Lower lobe of right lung (tissue), 2 donors: ENCODE measurements around the gene TET2. TPM values are rescaled to one million over a fixed set of nuclear protein-coding genes. Genes with fewer than 3 reads are reported as not detected.

Experiments
- ATAC-seq, 2 donors: fragments of 200-7000 bp; cut with Tn5 transposase; one replicate each; pipeline ENCODE4 v1.9.1; 2020 to 2022; ENCODE audit warnings: mild to moderate bottlenecking in 2 of 2, moderate library complexity in 2 of 2
- DNase-seq: peaks from one replicate; pipeline ENCODE4 v3.0.0-alpha.2; 2020
- H3K27ac ChIP-seq: fragments of 200-600 bp; one replicate; pipeline ENCODE4 v1.8.0; 2022
- H3K27me3 ChIP-seq: fragments of 200-600 bp; one replicate; pipeline ENCODE4 v1.8.0; 2022; ENCODE audit warnings: low read depth
- H3K36me3 ChIP-seq: fragments of 200-600 bp; one replicate; pipeline ENCODE4 v1.8.0; 2022; ENCODE audit warnings: mild to moderate bottlenecking
- H3K4me1 ChIP-seq: fragments of 200-600 bp; one replicate; pipeline ENCODE4 v1.8.0; 2022
- H3K4me3 ChIP-seq: fragments of 200-600 bp; one replicate; pipeline ENCODE4 v1.8.0; 2022; ENCODE audit warnings: mild to moderate bottlenecking
- H3K9me3 ChIP-seq: fragments of 200-600 bp; one replicate; pipeline ENCODE4 v1.8.0; 2022
- CTCF ChIP-seq: fragments of 200-600 bp; IDR thresholded peaks from one replicate; pipeline ENCODE4 v1.8.0; 2022; ENCODE audit warnings: antibody characterized with exemption, mild to moderate bottlenecking
- intact Hi-C: fragments of 100-400 bp; cut with DNase I; formaldehyde crosslinking; loops from one replicate; pipeline ENCODE4 v1.11.0; 2022
- total RNA-seq: library from RNA; stranded (reverse); fragmentation: NEBNext Ultra II Directional; extraction: Animal tissue kit (Norgen Biotek cat#: 25700); gene quantifications from one replicate; pipeline ENCODE4 v1.2.1, GENCODE V29; 2021
- donor health status: DM: no; HTN: yes; CAD: no; lungs with severe emphysema.

TET2 gene
- total RNA-seq, 1 donor from 2014 or later = 37.3 TPM

DNA sequence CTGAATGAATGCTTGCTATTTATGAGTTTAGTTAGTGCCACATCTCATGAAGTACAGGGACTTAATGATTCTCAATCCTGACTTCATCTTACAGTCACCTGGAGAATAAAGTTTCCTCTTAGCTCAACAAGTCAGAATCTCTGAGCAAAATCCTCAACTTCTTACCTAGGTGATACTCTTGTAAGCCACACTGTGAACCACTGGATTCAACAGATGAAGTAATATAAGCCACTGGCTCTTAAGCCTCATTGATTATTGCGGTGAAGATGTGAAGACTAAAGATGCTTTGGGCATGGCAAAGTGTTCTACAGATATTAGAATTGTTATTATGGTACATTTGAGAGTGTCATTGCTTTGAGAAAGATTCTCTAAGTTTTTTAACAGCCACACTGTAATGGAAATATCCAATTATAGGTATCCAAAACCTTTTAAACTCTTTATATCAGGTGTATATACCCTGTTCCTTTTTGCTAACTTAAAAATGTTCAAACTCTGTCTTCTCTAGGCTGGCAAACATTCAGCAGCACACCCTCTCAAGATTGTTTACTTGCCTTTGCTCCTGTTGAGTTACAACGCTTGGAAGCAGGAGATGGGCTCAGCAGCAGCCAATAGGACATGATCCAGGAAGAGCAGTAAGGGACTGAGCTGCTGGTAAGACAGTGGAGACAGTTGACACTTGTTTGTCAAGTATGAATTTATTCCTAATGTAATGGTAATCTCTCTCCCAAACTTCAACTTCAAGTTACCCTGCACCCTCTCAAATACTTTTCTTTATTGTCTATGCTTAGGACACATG, 43.4 kb downstream of the TET2 start:
- intact Hi-C loops = no loop called here
- H3K4me3 ChIP-seq = no peak overlapping the region
- no peaks in the 10 kb centered on the region for H3K27me3 ChIP-seq
- no peak overlapping the region for H3K27ac ChIP-seq
- H3K36me3 ChIP-seq = peaks cover 5% of the 10 kb centered on the region
- no peaks in the 10 kb centered on the region for H3K9me3 ChIP-seq
- no peak for DNase-seq
- ATAC-seq = peak in 1 of 2 donors; percentile 25
- no peak for TF ChIP-seq CTCF
- peaks cover 42% of the 10 kb centered on the region for H3K4me1 ChIP-seq

DNA sequence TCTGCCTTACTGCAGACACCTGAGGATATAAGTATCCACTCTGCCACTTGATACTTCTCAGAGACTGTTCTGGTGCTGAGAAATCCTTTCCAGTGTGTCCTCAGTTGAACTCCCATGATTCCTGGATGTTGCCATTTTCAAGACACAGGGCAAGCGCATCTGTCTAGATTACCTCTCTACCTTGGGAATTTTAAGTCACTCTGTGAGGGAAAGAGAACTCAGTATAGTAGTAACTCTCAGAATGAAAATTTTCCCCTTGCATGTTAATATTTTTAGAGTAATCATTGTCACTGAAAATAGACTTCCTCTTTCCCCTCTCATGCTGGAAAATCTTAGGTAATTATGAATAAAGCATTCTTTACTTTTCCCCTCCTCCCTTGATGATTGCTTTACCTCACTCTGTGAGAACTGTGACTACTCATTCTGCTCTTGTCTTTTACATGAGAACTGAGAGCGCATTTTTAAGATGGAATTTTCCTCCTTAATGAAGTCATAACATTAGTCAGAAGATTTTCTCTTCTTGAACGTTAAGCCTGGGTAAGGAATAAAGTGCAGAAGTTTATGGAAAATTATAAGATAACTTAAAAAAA, 45.0 kb downstream of the TET2 start:
- no peak overlapping the region for H3K27ac ChIP-seq
- ATAC-seq = peak; percentile 64 to 83
- peaks cover 42% of the 10 kb centered on the region for H3K4me1 ChIP-seq
- TF ChIP-seq CTCF = no peak
- H3K9me3 ChIP-seq = no peaks in the 10 kb centered on the region
- H3K27me3 ChIP-seq = no peaks in the 10 kb centered on the region
- no peak for DNase-seq
- H3K36me3 ChIP-seq = peaks cover 5% of the 10 kb centered on the region
- no peak overlapping the region for H3K4me3 ChIP-seq
- intact Hi-C loops = no loop called here

DNA sequence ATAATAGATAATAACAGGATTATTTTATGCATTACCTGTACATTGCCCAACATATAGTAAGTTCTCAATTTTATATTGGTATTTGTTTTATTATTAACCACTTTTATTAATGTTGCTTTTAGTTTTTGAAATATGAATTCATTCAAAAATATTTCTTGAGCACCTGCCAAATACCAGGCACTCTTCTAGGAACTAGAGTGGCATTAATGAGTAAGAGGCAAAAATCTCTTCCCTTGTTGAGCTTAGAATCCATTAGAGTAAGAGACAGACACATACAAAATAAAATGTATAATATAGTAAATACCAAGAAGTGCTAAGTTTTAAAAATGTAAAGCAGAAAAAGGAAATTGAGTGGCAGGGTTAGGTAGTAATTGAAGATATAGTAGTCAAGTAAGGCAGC, 45.8 kb downstream of the TET2 start:
- H3K4me3 ChIP-seq = no peak overlapping the region
- TF ChIP-seq CTCF = no peak
- DNase-seq = no peak
- peak in 1 of 2 donors; percentile 69 for ATAC-seq
- H3K4me1 ChIP-seq = peaks cover 49% of the 10 kb centered on the region
- intact Hi-C loops = no loop called here
- H3K27me3 ChIP-seq = no peaks in the 10 kb centered on the region
- no peak overlapping the region for H3K27ac ChIP-seq
- H3K9me3 ChIP-seq = no peaks in the 10 kb centered on the region
- H3K36me3 ChIP-seq = peaks cover 5% of the 10 kb centered on the region

DNA sequence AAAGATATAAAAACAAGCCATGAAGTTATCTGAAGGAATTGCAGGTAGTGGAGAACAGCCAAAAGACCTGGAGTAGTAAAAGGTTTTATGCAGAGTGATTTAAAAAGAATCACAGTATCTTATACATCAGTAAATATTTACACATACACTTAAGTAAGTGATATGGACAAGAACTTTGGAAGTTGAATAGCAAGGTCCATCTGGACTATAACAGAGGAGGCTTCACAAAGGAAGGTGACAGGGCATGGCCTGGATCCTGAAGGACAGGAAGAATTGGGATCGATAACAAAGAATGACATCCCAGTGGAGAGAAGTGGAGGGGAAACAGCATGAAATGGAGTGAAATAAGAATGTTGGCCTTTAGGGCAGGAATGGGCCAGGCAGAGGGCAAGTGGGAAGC, 46.2 kb downstream of the TET2 start:
- H3K36me3 ChIP-seq = peaks cover 5% of the 10 kb centered on the region
- DNase-seq (no peak), ATAC-seq (no peak)
- no peak for TF ChIP-seq CTCF
- no peaks in the 10 kb centered on the region for H3K9me3 ChIP-seq
- H3K4me1 ChIP-seq = peaks cover 50% of the 10 kb centered on the region
- H3K27ac ChIP-seq = no peak overlapping the region
- H3K4me3 ChIP-seq = no peak overlapping the region
- H3K27me3 ChIP-seq = no peaks in the 10 kb centered on the region
- intact Hi-C loops = no loop called here

- ATAC-seq = no peak
- Histone ChIP-seq H3K36me3 (peaks cover 5% of the 10 kb centered on the region), H3K9me3 (no peaks in the 10 kb centered on the region), H3K4me1 (peaks cover 53% of the 10 kb centered on the region), H3K27me3 (no peaks in the 10 kb centered on the region), H3K4me3 (no peak overlapping the region), H3K27ac (no peak overlapping the region)
- no peak for TF ChIP-seq CTCF
- intact Hi-C loops = no loop called here
- no peak for DNase-seq
Observed at GRCh38 chr4:105193536-105193935, 46.9 kb downstream of the TET2 start.
